Kidney (tissue), 14 donors: ENCODE data around the gene RTKN2. TPM values are rescaled to one million over a fixed set of nuclear protein-coding genes. Genes with fewer than 3 reads are reported as not detected.

ENCODE experiments used
- DNase-seq, 5 donors: peaks; one replicate each; pipeline ENCODE4 v3.0.0-alpha.2; 2013 to 2020
- FAIRE-seq: peaks from 2 replicates; lab custom pipeline; 2012; peaks lifted over from hg19 to GRCh38; lab: Jason Lieb, UNC
- H3K27ac ChIP-seq, 2 donors: one replicate each; pipeline ENCODE4 v1.7.0; 2013; ENCODE audit warnings: low read depth in 2 of 2, low read length in 2 of 2, inconsistent platforms in 1 of 2
- H3K27me3 ChIP-seq: one replicate; pipeline ENCODE4 v1.7.1; 2013; ENCODE audit warnings: low read length, inconsistent platforms; ENCODE audit not compliant: control insufficient read depth, insufficient read depth
- H3K36me3 ChIP-seq, 3 donors: one replicate each; pipeline versions ENCODE4 v1.7.0 to v1.7.1; 2013; ENCODE audit warnings: low read length in 3 of 3, control low read depth in 1 of 3, inconsistent platforms in 1 of 3; ENCODE audit not compliant: insufficient read depth in 3 of 3, control insufficient read depth in 2 of 3
- H3K4me1 ChIP-seq, 3 donors: one replicate each; pipeline versions ENCODE4 v1.7.0 to v1.7.1; 2013; ENCODE audit warnings: low read length in 3 of 3, inconsistent platforms in 1 of 3, low read depth in 1 of 3; ENCODE audit not compliant: control insufficient read depth in 2 of 3, insufficient read depth in 2 of 3
- H3K4me3 ChIP-seq, 3 donors: one replicate each; pipeline versions ENCODE4 v1.7.0 to v1.8.1; 2013; ENCODE audit warnings: low read length in 3 of 3, control low read depth in 1 of 3, inconsistent platforms in 1 of 3
- H3K9ac ChIP-seq, 3 donors: one replicate each; pipeline versions ENCODE4 v1.7.0 to v1.7.1; 2013; ENCODE audit warnings: low read length in 3 of 3, control low read depth in 1 of 3, inconsistent platforms in 1 of 3
- H3K9me3 ChIP-seq, 3 donors: one replicate each; pipeline versions ENCODE4 v1.7.0 to v1.7.1; 2013; ENCODE audit warnings: low read length in 3 of 3, control low read depth in 1 of 3, inconsistent platforms in 1 of 3; ENCODE audit not compliant: control insufficient read depth in 2 of 3, insufficient read depth in 1 of 3
- CTCF ChIP-seq: IDR thresholded peaks from 3 replicates; pipeline ENCODE4 v1.5.1; 2012; ENCODE audit warnings: mild to moderate bottlenecking, moderate library complexity, borderline replicate concordance; ENCODE audit not compliant: insufficient read depth; ENCODE audit errors: extremely low read depth
- intact Hi-C: fragments of 100-400 bp; cut with DNase I; formaldehyde crosslinking; loops from one replicate; pipeline ENCODE4 v1.11.1; 2022
- polyA plus RNA-seq: library from polyadenylated mRNA; stranded (reverse); fragments of 350-450 nt; fragmentation: Illumina TruSeq; extraction: RNeasy Lipid Tissue Mini Kit (QIAGEN cat#74804); gene quantifications from one replicate; pipeline ENCODE4 v1.2.3, GENCODE V29; 2014; ENCODE audit warnings: low read depth, low replicate concordance; ENCODE audit not compliant: insufficient read depth
- total RNA-seq: library from RNA; stranded (reverse); fragmentation: NEBNext Ultra II Directional; extraction: Animal tissue kit (Norgen Biotek cat#: 25700); gene quantifications from one replicate; pipeline ENCODE4 v1.2.1, GENCODE V29; 2021
- donor health status: control.
- donor health status: control.
- donor health status: control.
- donor health status: control.
- donor health status: control.
- donor health status: DM: yes; HTN: yes; CAD: no.
- donor health status: Normal renal cell carcinoma (clear cell type).

The RTKN2 gene
- total and polyA plus RNA-seq, 2 donors from 2014 or later = 0.24 to 1.6 TPM

GRCh38 chr10:62182171-62182570 lies 86.5 kb downstream of the RTKN2 start:
- no peak for FAIRE-seq
- intact Hi-C loops = no loop called here
- H3K36me3 ChIP-seq = no peaks in the 10 kb centered on the region
- H3K4me1 ChIP-seq = no peaks in the 10 kb centered on the region
- no peak for TF ChIP-seq CTCF
- no peaks in the 10 kb centered on the region for H3K27me3 ChIP-seq
- no peaks in the 10 kb centered on the region for H3K9me3 ChIP-seq
- DNase-seq = no peak
- no peak overlapping the region for H3K4me3 ChIP-seq
- H3K27ac ChIP-seq = no peak overlapping the region
- H3K9ac ChIP-seq = no peak overlapping the region

- H3K4me1 ChIP-seq = no peaks in the 10 kb centered on the region
- FAIRE-seq (no peak), DNase-seq (no peak)
- H3K9ac ChIP-seq = no peak overlapping the region
- H3K27ac ChIP-seq = no peak overlapping the region
- no peak for TF ChIP-seq CTCF
- H3K36me3 ChIP-seq = no peaks in the 10 kb centered on the region
- no peaks in the 10 kb centered on the region for H3K27me3 ChIP-seq
- intact Hi-C loops = no loop called here
- H3K9me3 ChIP-seq = no peaks in the 10 kb centered on the region
- H3K4me3 ChIP-seq = no peak overlapping the region
These were observed 88.0 kb downstream of the RTKN2 start for GRCh38 chr10:62180677-62181076.

- no peak for FAIRE-seq
- Histone ChIP-seq H3K9ac (no peak overlapping the region), H3K4me1 (no peaks in the 10 kb centered on the region), H3K9me3 (no peaks in the 10 kb centered on the region), H3K4me3 (no peak overlapping the region), H3K36me3 (no peaks in the 10 kb centered on the region), H3K27me3 (no peaks in the 10 kb centered on the region), H3K27ac (no peak overlapping the region)
- intact Hi-C loops = no loop called here
- no peak for DNase-seq
- no peak for TF ChIP-seq CTCF
These were observed 90.1 kb downstream of the RTKN2 start for GRCh38 chr10:62178568-62178967.

GRCh38 chr10:62177111-62177510 lies 91.5 kb downstream of the RTKN2 start:
- Histone ChIP-seq H3K36me3 (no peaks in the 10 kb centered on the region), H3K9me3 (peaks cover 0 to 6% (median 6%) of the 10 kb centered on the region in 3 donors), H3K27me3 (no peaks in the 10 kb centered on the region), H3K27ac (no peak overlapping the region), H3K4me3 (no peak overlapping the region), H3K4me1 (no peaks in the 10 kb centered on the region), H3K9ac (no peak overlapping the region)
- intact Hi-C loops = no loop called here
- peak; percentile 19 for FAIRE-seq
- no peak for DNase-seq
- no peak for TF ChIP-seq CTCF
